ENCODE measurements around the gene ZC3H14. TPM values are rescaled to one million over a fixed set of nuclear protein-coding genes. Genes with fewer than 3 reads are reported as not detected.

ZC3H14 gene
- total RNA-seq, 6 experiments from 2014 or later = 37.2 to 52.5 (median 42.1) TPM

- intact Hi-C loops (cut with DNase I) = no loop called here
- ATAC-seq (peak in 2 of 4 donors; percentile 13 to 18), DNase-seq (no peak)
- peak overlapping the region in 2 of 3 donors; percentile 32 to 59 for H3K27ac ChIP-seq
- 80% methylated on average over 3 of the region's 3 CpGs for WGBS (ENCODE audit: insufficient coverage, low coverage, low lambda C conversion rate, missing lambda C conversion rate)
- no peaks in the 10 kb centered on the region for H3K9me3 ChIP-seq
- H3K4me1 ChIP-seq = peaks cover 0 to 17% (median 7%) of the 10 kb centered on the region in 4 donors
- H3K27me3 ChIP-seq = no peaks in the 10 kb centered on the region
- TF ChIP-seq, protein P1, sequence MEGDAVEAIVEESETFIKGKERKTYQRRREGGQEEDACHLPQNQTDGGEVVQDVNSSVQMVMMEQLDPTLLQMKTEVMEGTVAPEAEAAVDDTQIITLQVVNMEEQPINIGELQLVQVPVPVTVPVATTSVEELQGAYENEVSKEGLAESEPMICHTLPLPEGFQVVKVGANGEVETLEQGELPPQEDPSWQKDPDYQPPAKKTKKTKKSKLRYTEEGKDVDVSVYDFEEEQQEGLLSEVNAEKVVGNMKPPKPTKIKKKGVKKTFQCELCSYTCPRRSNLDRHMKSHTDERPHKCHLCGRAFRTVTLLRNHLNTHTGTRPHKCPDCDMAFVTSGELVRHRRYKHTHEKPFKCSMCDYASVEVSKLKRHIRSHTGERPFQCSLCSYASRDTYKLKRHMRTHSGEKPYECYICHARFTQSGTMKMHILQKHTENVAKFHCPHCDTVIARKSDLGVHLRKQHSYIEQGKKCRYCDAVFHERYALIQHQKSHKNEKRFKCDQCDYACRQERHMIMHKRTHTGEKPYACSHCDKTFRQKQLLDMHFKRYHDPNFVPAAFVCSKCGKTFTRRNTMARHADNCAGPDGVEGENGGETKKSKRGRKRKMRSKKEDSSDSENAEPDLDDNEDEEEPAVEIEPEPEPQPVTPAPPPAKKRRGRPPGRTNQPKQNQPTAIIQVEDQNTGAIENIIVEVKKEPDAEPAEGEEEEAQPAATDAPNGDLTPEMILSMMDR (IDR thresholded peaks at IDR 0.05) = no peak
- TF ChIP-seq POLR2A (IDR thresholded peaks at IDR 0.05) = no peak
- H3K36me3 ChIP-seq = peaks cover 0 to 35% (median 14%) of the 10 kb centered on the region in 4 donors
- H3K4me3 ChIP-seq = no peak overlapping the region
Observed at GRCh38 chr14:88614218-88614907, 51.5 kb downstream of the ZC3H14 start.

DNA sequence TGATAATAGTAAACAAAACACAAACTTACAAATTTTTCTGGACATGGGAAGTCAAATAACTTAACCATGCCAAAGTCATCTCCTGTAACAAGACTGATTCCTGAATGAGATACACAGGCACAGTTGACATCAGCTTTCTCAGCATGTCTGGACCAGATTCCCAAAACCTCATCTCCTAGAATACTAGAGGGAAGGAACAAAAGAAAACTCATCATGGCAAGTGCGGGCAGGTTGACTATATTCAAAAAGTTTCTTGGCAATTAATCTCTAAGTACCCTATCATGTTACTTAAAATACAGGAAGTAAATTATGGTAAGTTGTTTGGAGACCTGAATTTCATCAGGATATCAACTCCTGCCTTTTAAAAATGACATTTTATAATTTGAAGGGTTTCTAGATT is 53.9 kb downstream of the ZC3H14 start:
- intact Hi-C loops (cut with DNase I) = no loop called here
- Histone ChIP-seq H3K27me3 (no peaks in the 10 kb centered on the region), H3K9me3 (no peaks in the 10 kb centered on the region), H3K36me3 (peaks cover 0 to 11% (median 3%) of the 10 kb centered on the region in 4 donors), H3K4me1 (peaks cover 0 to 17% (median 7%) of the 10 kb centered on the region in 4 donors), H3K4me3 (no peak overlapping the region), H3K27ac (no peak overlapping the region)
- ATAC-seq (no peak), DNase-seq (no peak)
- WGBS (ENCODE audit: insufficient coverage, low coverage, low lambda C conversion rate, missing lambda C conversion rate) = 92% methylated on average over 1 of the region's 1 CpG
- TF ChIP-seq, protein P1 (IDR thresholded peaks at IDR 0.05) = no peak
- TF ChIP-seq POLR2A (IDR thresholded peaks at IDR 0.05) = no peak

GRCh38 chr14:88617479-88617878 is 54.6 kb downstream of the ZC3H14 start:
- no peak for DNase-seq
- H3K9me3 ChIP-seq = no peaks in the 10 kb centered on the region
- no peak overlapping the region for H3K27ac ChIP-seq
- TF ChIP-seq, protein P1 (IDR thresholded peaks at IDR 0.05) = no peak
- TF ChIP-seq POLR2A (IDR thresholded peaks at IDR 0.05) = no peak
- no peak overlapping the region for H3K4me3 ChIP-seq
- 91% methylated on average over 1 of the region's 1 CpG for WGBS (ENCODE audit: insufficient coverage, low coverage, low lambda C conversion rate, missing lambda C conversion rate)
- H3K36me3 ChIP-seq = peaks cover 0 to 5% (median 0%) of the 10 kb centered on the region in 4 donors
- H3K4me1 ChIP-seq = peaks cover 0 to 17% (median 7%) of the 10 kb centered on the region in 4 donors
- no peaks in the 10 kb centered on the region for H3K27me3 ChIP-seq
- no peak for ATAC-seq
- intact Hi-C loops (cut with DNase I) = no loop called here

- H3K4me3 ChIP-seq = no peak overlapping the region
- WGBS (ENCODE audit: insufficient coverage, low coverage, low lambda C conversion rate, missing lambda C conversion rate) = 93% methylated on average over 4 of the region's 5 CpGs
- intact Hi-C loops (cut with DNase I) = no loop called here
- DNase-seq = no peak
- peaks cover 0 to 12% (median 4%) of the 10 kb centered on the region in 4 donors for H3K4me1 ChIP-seq
- no peaks in the 10 kb centered on the region for H3K36me3 ChIP-seq
- TF ChIP-seq, protein P1 (IDR thresholded peaks at IDR 0.05) = no peak
- no peak for TF ChIP-seq POLR2A (IDR thresholded peaks at IDR 0.05)
- H3K27ac ChIP-seq = no peak overlapping the region
- no peaks in the 10 kb centered on the region for H3K9me3 ChIP-seq
- ATAC-seq = no peak
- H3K27me3 ChIP-seq = no peaks in the 10 kb centered on the region
Observed at GRCh38 chr14:88618476-88618875, 55.6 kb downstream of the ZC3H14 start.
